Stimulated activated CD4-positive, alpha-beta T cell treated with anti-CD3 and anti-CD28 coated beads, Interleukin-1b, Interleukin-23, amount 100 ng/mL, for 4 hours (primary cell): ENCODE measurements around the gene SLC22A1.
"Not testable (repeated sequence)": the region's sequence is repeated elsewhere in the genome, so short reads cannot be mapped to it uniquely, and the experiment has no call there.

Experiments
- DNase-seq, 2 donors: peaks; one replicate each; pipeline ENCODE4 v3.0.0-alpha.2; 2020; ENCODE audit warnings: low read depth in 2 of 2

SLC22A1 gene

GRCh38 chr6:160124007-160124406 is 2.4 kb downstream of the SLC22A1 start:
- DNase-seq, result no peak

- no peak for DNase-seq
Measured at GRCh38 chr6:160124605-160125004, 3.0 kb downstream of the SLC22A1 start.

GRCh38 chr6:160125105-160125504 is 3.5 kb downstream of the SLC22A1 start:
- DNase-seq, result not testable (repeated sequence)

GRCh38 chr6:160127270-160128124 is 5.9 kb downstream of the SLC22A1 start:
- DNase-seq, result no peak

GRCh38 chr6:160128125-160128683 is 6.6 kb downstream of the SLC22A1 start:
- no peak for DNase-seq

GRCh38 chr6:160128879-160129516 is 7.4 kb downstream of the SLC22A1 start:
- no peak for DNase-seq

GRCh38 chr6:160129881-160130615 is 8.4 kb downstream of the SLC22A1 start:
- no peak for DNase-seq

GRCh38 chr6:160130729-160131484 is 9.3 kb downstream of the SLC22A1 start:
- no peak for DNase-seq

GRCh38 chr6:160131636-160132296 is 10.2 kb downstream of the SLC22A1 start:
- no peak for DNase-seq

- DNase-seq, result no peak
Measured at GRCh38 chr6:160132297-160132637, 10.7 kb downstream of the SLC22A1 start.

GRCh38 chr6:160132776-160133338 is 11.2 kb downstream of the SLC22A1 start:
- DNase-seq, result no peak

GRCh38 chr6:160133441-160134336 is 12.1 kb downstream of the SLC22A1 start:
- no peak for DNase-seq

GRCh38 chr6:160134337-160134751 is 12.7 kb downstream of the SLC22A1 start:
- DNase-seq, result peak; percentile 3 to 4

- DNase-seq, result no peak
Measured at GRCh38 chr6:160134779-160135547, 13.3 kb downstream of the SLC22A1 start.

- DNase-seq, result no peak
Measured at GRCh38 chr6:160135907-160136655, 14.5 kb downstream of the SLC22A1 start.

- DNase-seq, result no peak
Measured at GRCh38 chr6:160137130-160137988, 15.7 kb downstream of the SLC22A1 start.
